SK-N-SH treated with all-trans-retinoic acid at 6 μM for 48 hours (cell line): Measurements from ENCODE around the gene CPSF6.

ENCODE experiments used
- ATAC-seq: fragments of 200-7000 bp; cut with Tn5 transposase; 3 replicates; pipeline ENCODE4 v1.9.1; 2020; ENCODE audit warnings: mild to moderate bottlenecking, moderate library complexity
- BACH2 ChIP-seq: fragments of 250-450 bp; sonication (Bioruptor Pico); IDR thresholded peaks from 2 replicates; pipeline ENCODE4 v1.9.0; 2021; ENCODE audit warnings: mild to moderate bottlenecking, borderline replicate concordance
- CREB5 ChIP-seq: fragments of 250-450 bp; sonication (Bioruptor Pico); IDR thresholded peaks from 2 replicates; pipeline ENCODE4 v1.5.1; 2020; ENCODE audit warnings: low read depth, mild to moderate bottlenecking, moderate library complexity
- CSDC2 ChIP-seq: fragments of 250-450 bp; sonication (Bioruptor Pico); IDR thresholded peaks from 2 replicates; pipeline ENCODE4 v1.5.0; 2020; ENCODE audit warnings: mild to moderate bottlenecking, moderate library complexity
- ESRRG ChIP-seq: fragments of 250-450 bp; sonication (Bioruptor Pico); IDR thresholded peaks from 2 replicates; pipeline ENCODE4 v1.6.1; 2021; ENCODE audit warnings: mild to moderate bottlenecking
- GLIS3 ChIP-seq: fragments of 250-450 bp; sonication (Bioruptor Pico); IDR thresholded peaks from 2 replicates; pipeline ENCODE4 v1.5.0; 2020; ENCODE audit warnings: mild to moderate bottlenecking, moderate library complexity
- OSR1 ChIP-seq: fragments of 250-450 bp; sonication (Bioruptor Pico); IDR thresholded peaks from 2 replicates; pipeline ENCODE4 v1.8.0; 2022; ENCODE audit warnings: moderate library complexity, mild to moderate bottlenecking, inconsistent platforms
- PATZ1 ChIP-seq: fragments of 250-450 bp; sonication (Bioruptor Pico); IDR thresholded peaks from 2 replicates; pipeline ENCODE4 v1.8.0; 2020; ENCODE audit warnings: mild to moderate bottlenecking, moderate library complexity, borderline replicate concordance
- PPARA ChIP-seq: fragments of 250-450 bp; sonication (Bioruptor Pico); IDR thresholded peaks from 2 replicates; pipeline ENCODE4 v1.5.0; 2020; ENCODE audit warnings: mild to moderate bottlenecking, borderline replicate concordance
- RARB ChIP-seq: fragments of 250-450 bp; sonication (Bioruptor Pico); IDR thresholded peaks from 2 replicates; pipeline ENCODE4 v1.8.0; 2021; ENCODE audit warnings: mild to moderate bottlenecking, moderate library complexity
- SNAI2 ChIP-seq: fragments of 250-450 bp; sonication (Bioruptor Pico); IDR thresholded peaks from 2 replicates; pipeline ENCODE4 v1.5.0; 2020; ENCODE audit warnings: mild to moderate bottlenecking, moderate library complexity
- TCF4 ChIP-seq: fragments of 250-450 bp; sonication (Bioruptor Pico); IDR thresholded peaks from 2 replicates; pipeline ENCODE4 v1.8.0; 2021; ENCODE audit warnings: mild to moderate bottlenecking, moderate library complexity, borderline replicate concordance
- TOX ChIP-seq: fragments of 250-450 bp; sonication (Bioruptor Pico); IDR thresholded peaks from 2 replicates; pipeline ENCODE4 v1.8.0; 2021; ENCODE audit warnings: mild to moderate bottlenecking, moderate library complexity, borderline replicate concordance
- ZC3H10 ChIP-seq: fragments of 250-450 bp; sonication (Bioruptor Pico); IDR thresholded peaks from 2 replicates; pipeline ENCODE4 v1.5.1; 2021; ENCODE audit warnings: mild to moderate bottlenecking, moderate library complexity
- ZFP3 ChIP-seq: fragments of 250-450 bp; sonication (Bioruptor Pico); IDR thresholded peaks from 2 replicates; pipeline ENCODE4 v1.5.0; 2020; ENCODE audit warnings: mild to moderate bottlenecking, moderate library complexity
- ZFP30 ChIP-seq: fragments of 450-650 bp; formaldehyde crosslinking; IDR thresholded peaks from 2 replicates; pipeline ENCODE4 v1.5.0; 2022; ENCODE audit warnings: mild to moderate bottlenecking, moderate library complexity
- ZNF565 ChIP-seq: fragments of 450-650 bp; formaldehyde crosslinking; conservative IDR thresholded peaks from 2 replicates; pipeline ENCODE4 v1.5.0; 2020; ENCODE audit warnings: low read depth, mild to moderate bottlenecking, moderate library complexity
- ZNF8 ChIP-seq: fragments of 450-650 bp; formaldehyde crosslinking; IDR thresholded peaks from 2 replicates; pipeline ENCODE4 v1.5.0; 2020; ENCODE audit warnings: mild to moderate bottlenecking, moderate library complexity
- TF ChIP-seq, protein P1 (sequence below): fragments of 250-450 bp; sonication (Bioruptor Pico); IDR thresholded peaks from 2 replicates; pipeline ENCODE4 v1.8.0; 2021; ENCODE audit warnings: low read depth, mild to moderate bottlenecking, moderate library complexity, borderline replicate concordance
- TF ChIP-seq, protein P2 (sequence below): fragments of 250-450 bp; sonication (Bioruptor Pico); IDR thresholded peaks from 2 replicates; pipeline ENCODE4 v1.5.0; 2020; ENCODE audit warnings: mild to moderate bottlenecking, moderate library complexity
- TF ChIP-seq, protein P3 (sequence below): fragments of 250-450 bp; sonication (Bioruptor Pico); IDR thresholded peaks from 2 replicates; pipeline ENCODE4 v1.5.1; 2021; ENCODE audit warnings: mild to moderate bottlenecking, moderate library complexity

The CPSF6 gene

DNA sequence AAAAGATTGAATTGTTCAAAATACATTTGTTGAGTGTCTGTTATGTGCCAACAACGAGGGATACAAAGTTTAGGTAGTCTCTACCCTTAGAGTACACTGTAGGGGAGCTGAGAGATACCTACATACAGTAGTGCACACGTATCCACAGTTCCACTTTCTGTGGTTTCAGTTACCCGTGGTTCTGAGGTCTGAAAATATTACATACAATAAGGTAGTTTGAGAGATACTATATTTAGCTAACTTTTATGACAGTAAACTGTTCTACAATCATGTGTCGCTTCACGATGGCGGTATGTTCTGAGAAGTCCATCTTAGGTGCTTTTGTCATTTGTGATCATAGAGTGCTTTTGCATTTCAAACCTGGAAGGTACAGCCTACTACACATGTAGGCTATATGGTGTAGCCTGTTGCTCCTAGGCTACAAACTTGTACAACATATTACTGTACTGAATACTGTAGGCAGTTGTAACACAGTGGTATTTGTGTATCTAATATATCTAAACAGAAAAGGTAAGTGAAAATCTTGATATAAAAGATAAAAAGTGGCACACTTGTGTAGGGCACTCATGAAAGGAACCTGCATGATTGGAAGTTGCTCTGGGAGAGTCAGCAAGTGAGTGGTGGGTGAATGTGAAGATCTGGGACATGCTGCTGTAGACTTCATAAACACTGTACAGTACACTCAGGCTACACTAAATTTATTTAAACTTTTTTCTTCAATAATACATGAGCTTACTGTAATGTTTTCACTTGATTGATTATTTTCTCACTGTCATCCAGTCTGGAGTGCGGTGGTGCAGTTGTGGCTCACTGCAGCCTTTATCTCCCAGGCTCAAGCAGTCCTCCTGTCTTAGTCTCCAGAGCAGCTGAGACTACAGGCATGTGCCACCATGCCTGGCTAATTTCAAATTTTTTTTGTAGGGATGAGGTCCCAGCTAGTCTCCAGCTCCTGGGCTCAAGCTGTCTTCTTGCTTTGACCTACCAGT, 4.0 kb downstream of the CPSF6 start:
- no peak for ATAC-seq
- no peak for TF ChIP-seq CSDC2 (CRISPR knock-in tag)
- no peak for TF ChIP-seq TCF4 (CRISPR knock-in tag)
- no peak for TF ChIP-seq PATZ1 (CRISPR knock-in tag)
- TF ChIP-seq, protein P1, sequence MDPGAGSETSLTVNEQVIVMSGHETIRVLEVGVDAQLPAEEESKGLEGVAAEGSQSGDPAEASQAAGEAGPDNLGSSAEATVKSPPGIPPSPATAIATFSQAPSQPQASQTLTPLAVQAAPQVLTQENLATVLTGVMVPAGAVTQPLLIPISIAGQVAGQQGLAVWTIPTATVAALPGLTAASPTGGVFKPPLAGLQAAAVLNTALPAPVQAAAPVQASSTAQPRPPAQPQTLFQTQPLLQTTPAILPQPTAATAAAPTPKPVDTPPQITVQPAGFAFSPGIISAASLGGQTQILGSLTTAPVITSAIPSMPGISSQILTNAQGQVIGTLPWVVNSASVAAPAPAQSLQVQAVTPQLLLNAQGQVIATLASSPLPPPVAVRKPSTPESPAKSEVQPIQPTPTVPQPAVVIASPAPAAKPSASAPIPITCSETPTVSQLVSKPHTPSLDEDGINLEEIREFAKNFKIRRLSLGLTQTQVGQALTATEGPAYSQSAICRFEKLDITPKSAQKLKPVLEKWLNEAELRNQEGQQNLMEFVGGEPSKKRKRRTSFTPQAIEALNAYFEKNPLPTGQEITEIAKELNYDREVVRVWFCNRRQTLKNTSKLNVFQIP (CRISPR knock-in tag) = no peak
- TF ChIP-seq ZFP3 (CRISPR knock-in tag) = no peak
- TF ChIP-seq ZNF565 (CRISPR knock-in tag) = no peak
- no peak for TF ChIP-seq ESRRG (CRISPR knock-in tag)

- TF ChIP-seq SNAI2 (CRISPR knock-in tag) (no peak), RARB (CRISPR knock-in tag) (no peak), CREB5 (CRISPR knock-in tag) (no peak), ZFP3 (CRISPR knock-in tag) (no peak), OSR1 (CRISPR knock-in tag) (no peak), ZNF565 (CRISPR knock-in tag) (no peak), CSDC2 (CRISPR knock-in tag) (no peak), BACH2 (CRISPR knock-in tag) (no peak), TCF4 (CRISPR knock-in tag) (no peak)
- TF ChIP-seq, protein P2, sequence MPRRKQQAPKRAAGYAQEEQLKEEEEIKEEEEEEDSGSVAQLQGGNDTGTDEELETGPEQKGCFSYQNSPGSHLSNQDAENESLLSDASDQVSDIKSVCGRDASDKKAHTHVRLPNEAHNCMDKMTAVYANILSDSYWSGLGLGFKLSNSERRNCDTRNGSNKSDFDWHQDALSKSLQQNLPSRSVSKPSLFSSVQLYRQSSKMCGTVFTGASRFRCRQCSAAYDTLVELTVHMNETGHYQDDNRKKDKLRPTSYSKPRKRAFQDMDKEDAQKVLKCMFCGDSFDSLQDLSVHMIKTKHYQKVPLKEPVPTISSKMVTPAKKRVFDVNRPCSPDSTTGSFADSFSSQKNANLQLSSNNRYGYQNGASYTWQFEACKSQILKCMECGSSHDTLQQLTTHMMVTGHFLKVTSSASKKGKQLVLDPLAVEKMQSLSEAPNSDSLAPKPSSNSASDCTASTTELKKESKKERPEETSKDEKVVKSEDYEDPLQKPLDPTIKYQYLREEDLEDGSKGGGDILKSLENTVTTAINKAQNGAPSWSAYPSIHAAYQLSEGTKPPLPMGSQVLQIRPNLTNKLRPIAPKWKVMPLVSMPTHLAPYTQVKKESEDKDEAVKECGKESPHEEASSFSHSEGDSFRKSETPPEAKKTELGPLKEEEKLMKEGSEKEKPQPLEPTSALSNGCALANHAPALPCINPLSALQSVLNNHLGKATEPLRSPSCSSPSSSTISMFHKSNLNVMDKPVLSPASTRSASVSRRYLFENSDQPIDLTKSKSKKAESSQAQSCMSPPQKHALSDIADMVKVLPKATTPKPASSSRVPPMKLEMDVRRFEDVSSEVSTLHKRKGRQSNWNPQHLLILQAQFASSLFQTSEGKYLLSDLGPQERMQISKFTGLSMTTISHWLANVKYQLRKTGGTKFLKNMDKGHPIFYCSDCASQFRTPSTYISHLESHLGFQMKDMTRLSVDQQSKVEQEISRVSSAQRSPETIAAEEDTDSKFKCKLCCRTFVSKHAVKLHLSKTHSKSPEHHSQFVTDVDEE (CRISPR knock-in tag) = no peak
- TF ChIP-seq, all 23 proteins: peak for 0
- no peak for ATAC-seq
Observed at GRCh38 chr12:69247268-69248018, 8.1 kb downstream of the CPSF6 start.

DNA sequence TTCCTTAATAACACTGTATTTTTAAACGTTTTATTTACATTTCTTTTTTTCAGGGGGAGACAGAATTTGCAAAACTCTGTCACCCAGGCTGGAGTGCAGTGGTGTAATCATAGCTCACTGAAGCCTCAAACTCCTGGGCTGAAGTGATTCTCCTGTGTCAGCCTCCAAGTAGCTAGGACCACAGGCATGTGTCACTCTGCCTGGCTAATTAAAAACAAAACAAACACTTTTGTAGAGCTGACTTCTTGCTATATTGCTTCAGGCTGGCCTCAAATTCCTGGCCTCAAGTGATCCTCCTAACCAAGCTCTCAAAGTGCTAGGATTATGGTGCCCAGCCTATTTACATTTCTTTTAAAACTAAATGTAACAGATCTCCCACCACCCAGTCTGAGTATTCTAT, 12.7 kb downstream of the CPSF6 start:
- ATAC-seq = 0 out of 3 replicates have a peak, but pooled peaks have one; percentile 16
- TF ChIP-seq RARB (CRISPR knock-in tag) (no peak), PATZ1 (CRISPR knock-in tag) (no peak), ZNF8 (CRISPR knock-in tag) (no peak), PPARA (no peak), TCF4 (CRISPR knock-in tag) (no peak), GLIS3 (CRISPR knock-in tag) (no peak), TOX (CRISPR knock-in tag) (no peak), CREB5 (CRISPR knock-in tag) (no peak), OSR1 (CRISPR knock-in tag) (no peak), CSDC2 (CRISPR knock-in tag) (no peak), ZC3H10 (CRISPR knock-in tag) (no peak), ZFP30 (CRISPR knock-in tag) (no peak), SNAI2 (CRISPR knock-in tag) (no peak)
- TF ChIP-seq, protein P3, sequence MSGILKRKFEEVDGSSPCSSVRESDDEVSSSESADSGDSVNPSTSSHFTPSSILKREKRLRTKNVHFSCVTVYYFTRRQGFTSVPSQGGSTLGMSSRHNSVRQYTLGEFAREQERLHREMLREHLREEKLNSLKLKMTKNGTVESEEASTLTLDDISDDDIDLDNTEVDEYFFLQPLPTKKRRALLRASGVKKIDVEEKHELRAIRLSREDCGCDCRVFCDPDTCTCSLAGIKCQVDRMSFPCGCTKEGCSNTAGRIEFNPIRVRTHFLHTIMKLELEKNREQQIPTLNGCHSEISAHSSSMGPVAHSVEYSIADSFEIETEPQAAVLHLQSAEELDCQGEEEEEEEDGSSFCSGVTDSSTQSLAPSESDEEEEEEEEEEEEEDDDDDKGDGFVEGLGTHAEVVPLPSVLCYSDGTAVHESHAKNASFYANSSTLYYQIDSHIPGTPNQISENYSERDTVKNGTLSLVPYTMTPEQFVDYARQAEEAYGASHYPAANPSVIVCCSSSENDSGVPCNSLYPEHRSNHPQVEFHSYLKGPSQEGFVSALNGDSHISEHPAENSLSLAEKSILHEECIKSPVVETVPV (CRISPR knock-in tag) = no peak
- TF ChIP-seq, all 23 proteins: peak for 0
